ENCODE results near the gene FSTL3. TPM values are rescaled to one million over a fixed set of nuclear protein-coding genes. Genes with fewer than 3 reads are reported as not detected.
A peak's percentile ranks its signal among the peaks of the same experiment; 100 is the strongest.

Gene FSTL3
- total RNA-seq, 2 donors from 2014 or later = 72.4 to 236 TPM

DNA sequence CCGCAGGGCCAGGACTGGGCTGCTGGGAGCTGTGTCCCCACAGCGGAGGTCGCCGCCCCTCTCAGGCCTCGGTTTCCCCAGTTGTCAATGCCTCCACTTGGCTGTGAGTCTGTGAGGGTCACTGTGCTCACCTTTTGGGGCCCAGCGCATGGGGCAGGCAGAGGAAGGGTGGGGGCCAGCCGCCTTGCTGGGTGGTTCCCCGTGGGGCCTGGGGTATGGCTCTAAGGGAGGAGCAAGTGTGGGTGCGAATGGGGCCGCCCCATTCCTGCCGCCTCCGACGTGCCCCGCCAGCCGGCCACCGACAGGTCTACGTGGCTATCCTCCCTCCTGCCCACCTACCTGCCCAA, 37.3 kb upstream of the FSTL3 start:
- DNase-seq = no peak
- H3K27ac ChIP-seq = no peak overlapping the region
- 57% methylated on average over 17 of the region's 17 CpGs; no CpG with 5 or more reads in 1 of the 2 donors for WGBS, 2 donors

DNA sequence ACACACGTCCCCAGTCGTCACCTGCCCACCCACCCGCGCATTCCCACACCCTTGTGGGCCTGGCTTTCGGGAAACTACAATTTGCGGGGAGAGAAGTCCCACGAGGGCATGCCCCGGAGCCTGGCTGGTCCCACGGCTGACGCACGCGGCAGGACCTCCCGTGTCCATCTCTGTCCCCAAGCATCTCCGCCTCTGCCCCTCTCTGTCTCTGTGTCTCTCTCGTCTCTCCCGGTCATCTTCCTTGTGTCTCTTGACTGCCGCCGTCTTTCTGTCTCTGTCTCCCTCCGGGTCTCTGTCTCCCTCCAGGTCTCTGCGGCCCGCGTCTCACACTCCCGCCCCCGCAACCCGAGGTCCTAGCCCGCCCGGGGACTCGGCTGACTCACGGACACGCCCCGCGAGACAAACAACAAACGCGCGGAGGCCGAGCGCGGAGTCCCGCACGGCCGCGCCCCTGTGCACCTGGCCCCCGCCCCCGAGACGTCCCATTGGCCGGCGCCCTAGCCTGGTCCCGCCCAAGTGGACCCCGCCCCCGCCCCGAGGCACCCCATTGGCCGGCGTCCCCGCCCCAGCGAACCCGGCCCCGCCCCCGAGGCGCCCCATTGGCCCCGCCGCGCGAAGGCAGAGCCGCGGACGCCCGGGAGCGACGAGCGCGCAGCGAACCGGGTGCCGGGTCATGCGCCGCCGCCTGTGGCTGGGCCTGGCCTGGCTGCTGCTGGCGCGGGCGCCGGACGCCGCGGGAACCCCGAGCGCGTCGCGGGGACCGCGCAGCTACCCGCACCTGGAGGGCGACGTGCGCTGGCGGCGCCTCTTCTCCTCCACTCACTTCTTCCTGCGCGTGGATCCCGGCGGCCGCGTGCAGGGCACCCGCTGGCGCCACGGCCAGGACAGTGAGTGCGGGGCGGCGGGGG, 36.7 kb upstream of the FSTL3 start, which contains the start of gene FGF22:
FGF22 (plus strand) TSS at position 627 of the 908 bp plus-strand sequence; CDS start at position 674, 47 bp downstream.
- H3K4me3 ChIP-seq = no peak within 1 kb of the TSS
- no peaks in the 10 kb centered on the region for H3K27me3 ChIP-seq
- no peak for TF ChIP-seq POLR2A (IDR thresholded peaks at IDR 0.05)
- TF ChIP-seq, protein P1, sequence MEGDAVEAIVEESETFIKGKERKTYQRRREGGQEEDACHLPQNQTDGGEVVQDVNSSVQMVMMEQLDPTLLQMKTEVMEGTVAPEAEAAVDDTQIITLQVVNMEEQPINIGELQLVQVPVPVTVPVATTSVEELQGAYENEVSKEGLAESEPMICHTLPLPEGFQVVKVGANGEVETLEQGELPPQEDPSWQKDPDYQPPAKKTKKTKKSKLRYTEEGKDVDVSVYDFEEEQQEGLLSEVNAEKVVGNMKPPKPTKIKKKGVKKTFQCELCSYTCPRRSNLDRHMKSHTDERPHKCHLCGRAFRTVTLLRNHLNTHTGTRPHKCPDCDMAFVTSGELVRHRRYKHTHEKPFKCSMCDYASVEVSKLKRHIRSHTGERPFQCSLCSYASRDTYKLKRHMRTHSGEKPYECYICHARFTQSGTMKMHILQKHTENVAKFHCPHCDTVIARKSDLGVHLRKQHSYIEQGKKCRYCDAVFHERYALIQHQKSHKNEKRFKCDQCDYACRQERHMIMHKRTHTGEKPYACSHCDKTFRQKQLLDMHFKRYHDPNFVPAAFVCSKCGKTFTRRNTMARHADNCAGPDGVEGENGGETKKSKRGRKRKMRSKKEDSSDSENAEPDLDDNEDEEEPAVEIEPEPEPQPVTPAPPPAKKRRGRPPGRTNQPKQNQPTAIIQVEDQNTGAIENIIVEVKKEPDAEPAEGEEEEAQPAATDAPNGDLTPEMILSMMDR (IDR thresholded peaks at IDR 0.05) = peak in 2 of 7 experiments; percentile 27 to 33
- DNase-seq (peak; percentile 92 to 96 (median 94)), ATAC-seq (peak; percentile 97)
- H3K36me3 ChIP-seq (replicated peaks in 1 of 2; ENCODE audit: insufficient read depth in 1 of 2, low read depth in 2 of 2) = no peaks in the 10 kb centered on the region
- peaks cover 19% of the 10 kb centered on the region for H3K4me1 ChIP-seq
- WGBS, 2 donors = 7 to 9% methylated on average over 28 to 80 of the region's 109 CpGs
- no peak within 1 kb of the TSS for H3K27ac ChIP-seq
- intact Hi-C loops (cut with DNase I) = no loop called here
- H3K9me3 ChIP-seq = no peaks in the 10 kb centered on the region

More for the DNA sequence above, 37.3 kb upstream of the FSTL3 start:
- H3K4me3 ChIP-seq = no peak overlapping the region
- H3K4me1 ChIP-seq = peaks cover 25% of the 10 kb centered on the region
- TF ChIP-seq, protein P1 (IDR thresholded peaks at IDR 0.05) = no peak
- no peak for TF ChIP-seq POLR2A (IDR thresholded peaks at IDR 0.05)
- intact Hi-C loops (cut with DNase I) = no loop called here
- H3K27me3 ChIP-seq = no peaks in the 10 kb centered on the region
- no peaks in the 10 kb centered on the region for H3K36me3 ChIP-seq (replicated peaks in 1 of 2; ENCODE audit: insufficient read depth in 1 of 2, low read depth in 2 of 2)
- no peak for ATAC-seq
- H3K9me3 ChIP-seq = no peaks in the 10 kb centered on the region

DNA sequence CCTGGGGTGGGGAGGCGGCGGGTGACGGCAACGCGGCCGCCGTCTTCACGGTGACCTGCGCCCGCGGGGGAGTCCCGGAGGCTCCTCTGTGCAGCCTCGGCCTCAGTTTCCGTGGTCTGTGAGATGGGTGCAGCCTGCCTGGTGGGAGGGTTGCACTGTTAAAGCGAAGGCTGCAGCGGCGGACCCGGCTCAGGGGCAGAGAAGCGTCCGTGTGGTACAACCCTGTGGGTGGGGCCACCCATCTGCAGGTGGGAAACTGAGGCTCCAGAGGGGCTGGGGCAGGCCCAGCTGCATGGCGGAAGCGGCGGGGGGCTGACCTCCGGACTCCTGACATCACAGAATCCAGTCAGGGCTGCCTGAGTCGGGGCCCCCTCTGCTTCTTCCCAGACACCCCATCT, 36.0 kb upstream of the FSTL3 start:
- intact Hi-C loops (cut with DNase I) = no loop called here
- no peak overlapping the region for H3K27ac ChIP-seq
- no peak overlapping the region for H3K4me3 ChIP-seq
- peaks cover 14% of the 10 kb centered on the region for H3K4me1 ChIP-seq
- H3K27me3 ChIP-seq = no peaks in the 10 kb centered on the region
- no peaks in the 10 kb centered on the region for H3K36me3 ChIP-seq (replicated peaks in 1 of 2; ENCODE audit: insufficient read depth in 1 of 2, low read depth in 2 of 2)
- ATAC-seq = no peak
- WGBS, 2 donors = 52% methylated on average over 25 of the region's 25 CpGs; no CpG with 5 or more reads in 1 of the 2 donors
- H3K9me3 ChIP-seq = no peaks in the 10 kb centered on the region
- TF ChIP-seq POLR2A (IDR thresholded peaks at IDR 0.05) = no peak
- TF ChIP-seq, protein P1 (IDR thresholded peaks at IDR 0.05) = no peak
- DNase-seq = no peak

DNA sequence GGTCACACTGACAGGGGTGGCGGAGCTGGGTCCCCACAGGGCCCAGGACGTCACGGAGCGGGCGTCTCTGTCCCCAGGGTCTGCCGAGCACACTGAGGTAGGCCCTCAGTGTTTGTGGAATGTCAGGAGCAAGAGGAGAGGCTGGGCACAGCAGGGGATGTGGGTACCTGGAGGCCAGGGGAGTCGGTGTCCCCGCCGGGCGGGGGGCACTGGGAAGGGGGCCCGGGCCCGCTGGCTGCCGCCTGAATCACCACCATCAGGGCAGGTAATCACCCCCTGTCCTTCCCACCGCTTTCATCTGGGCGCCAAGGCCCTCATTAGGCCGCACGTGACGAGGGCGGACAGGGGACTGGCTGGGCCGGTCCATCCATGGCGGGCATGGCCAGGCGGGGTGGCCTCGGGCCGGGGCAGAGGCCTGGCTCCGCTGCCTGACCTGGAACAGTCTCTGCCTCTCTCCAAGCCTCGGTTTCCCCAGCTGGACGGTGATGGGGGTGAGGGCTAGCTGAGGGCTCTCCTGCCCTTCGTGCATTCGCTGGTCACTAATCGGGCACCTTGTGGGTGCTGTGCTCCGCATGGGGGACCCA, 35.5 kb upstream of the FSTL3 start:
- DNase-seq (no peak), ATAC-seq (no peak)
- WGBS, 2 donors = 86 to 90% methylated on average over 10 to 24 of the region's 31 CpGs
- intact Hi-C loops (cut with DNase I) = no loop called here
- no peak for TF ChIP-seq POLR2A (IDR thresholded peaks at IDR 0.05)
- TF ChIP-seq, protein P1 (IDR thresholded peaks at IDR 0.05) = no peak
- Histone ChIP-seq H3K36me3 (replicated peaks in 1 of 2; ENCODE audit: insufficient read depth in 1 of 2, low read depth in 2 of 2) (no peaks in the 10 kb centered on the region), H3K9me3 (no peaks in the 10 kb centered on the region), H3K27ac (no peak overlapping the region), H3K27me3 (no peaks in the 10 kb centered on the region), H3K4me1 (peaks cover 14% of the 10 kb centered on the region), H3K4me3 (no peak overlapping the region)
